HTERT RPE-1 (cell line): ENCODE results near the gene CCDC187.
"Not testable (repeated sequence)": the region's sequence is repeated elsewhere in the genome, so short reads cannot be mapped to it uniquely, and the experiment has no call there.

Experiments used
- in situ Hi-C: fragments of 300-500 bp; cut with MboI; formaldehyde crosslinking; loops from 4 replicates; pipeline ENCODE4 v1.14.3; 2020; ENCODE audit warnings: low sequenced_read_pairs

The CCDC187 gene

GRCh38 chr9:136303825-136304416 is at the start of gene CCDC187:
CCDC187 (minus strand) TSS chr9:136304094; CDS start chr9:136303830, 264 bp downstream.
- in situ Hi-C loops = no loop called here

GRCh38 chr9:136353088-136353487 is 49.2 kb upstream of the CCDC187 start:
- in situ Hi-C loops = no loop called here

DNA sequence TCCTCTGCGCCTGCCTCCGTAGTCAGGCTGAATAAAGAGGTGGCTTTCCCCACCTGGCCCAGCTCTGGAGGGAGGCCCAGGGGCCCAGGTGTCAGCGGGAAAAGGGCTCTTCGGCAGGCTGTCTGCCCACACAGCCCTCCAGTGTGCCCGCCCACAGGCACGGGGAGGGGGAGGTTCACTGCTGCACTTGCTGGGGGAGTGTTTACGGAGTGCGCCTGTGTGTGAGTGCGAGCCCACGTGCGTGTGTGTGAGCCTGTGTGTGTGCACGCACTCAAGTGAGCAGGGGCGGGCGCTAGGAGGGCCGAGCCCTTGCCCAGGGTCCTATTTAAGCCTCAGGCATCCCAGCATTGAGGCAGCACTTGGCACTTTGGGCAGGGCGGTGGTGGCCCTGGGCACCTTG is 48.8 kb upstream of the CCDC187 start:
- in situ Hi-C loops = no loop called here

GRCh38 chr9:136351868-136352267 is 48.0 kb upstream of the CCDC187 start:
- in situ Hi-C loops = not testable (repeated sequence)

DNA sequence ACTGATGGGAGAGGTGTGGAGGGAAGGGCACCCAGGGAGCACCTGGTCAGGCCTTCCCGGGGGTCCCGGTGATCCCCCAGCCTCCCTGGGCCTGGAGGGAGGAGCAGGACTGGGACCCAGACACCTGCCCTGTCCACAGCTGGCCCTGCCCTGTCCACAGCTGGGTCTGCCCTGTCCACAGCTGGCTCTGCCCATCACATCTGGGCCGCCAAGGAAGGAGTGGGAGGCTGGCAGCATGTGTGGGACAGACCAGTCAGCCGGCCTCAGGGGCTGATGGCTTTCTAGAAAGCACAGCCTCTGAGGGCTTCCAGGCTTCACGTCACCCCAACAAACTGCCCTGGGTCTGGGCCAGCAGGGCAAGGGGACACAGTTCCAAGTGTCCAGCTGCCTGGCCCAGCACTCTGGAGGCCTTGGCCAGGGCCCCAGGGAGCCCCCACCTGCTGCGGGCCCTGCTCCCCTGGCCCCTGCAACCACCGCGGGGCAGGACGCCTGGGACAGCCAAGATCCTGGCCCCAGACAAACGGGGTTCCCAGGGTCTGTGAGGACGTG is 47.4 kb upstream of the CCDC187 start:
- in situ Hi-C loops = no loop called here

DNA sequence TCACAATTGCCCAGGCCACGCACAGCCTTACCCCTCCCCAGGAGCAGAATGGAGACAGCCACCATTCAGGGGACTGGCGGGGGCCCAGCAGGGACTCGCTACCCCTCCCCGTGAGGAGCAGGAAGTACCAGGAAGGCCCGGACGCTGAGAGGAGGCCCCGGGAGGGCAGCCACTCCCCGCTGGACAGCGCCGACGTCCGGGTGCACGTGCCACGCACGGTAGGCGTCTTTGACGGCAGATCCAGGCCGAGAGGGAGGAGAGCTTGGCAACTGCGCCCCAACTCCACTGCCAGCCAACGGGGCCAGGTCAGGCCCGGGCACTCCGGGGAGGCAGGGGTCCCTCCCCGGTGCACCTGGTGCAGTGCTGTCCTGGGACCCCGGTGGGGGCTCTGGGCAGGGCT is 45.7 kb upstream of the CCDC187 start:
- in situ Hi-C loops = no loop called here

DNA sequence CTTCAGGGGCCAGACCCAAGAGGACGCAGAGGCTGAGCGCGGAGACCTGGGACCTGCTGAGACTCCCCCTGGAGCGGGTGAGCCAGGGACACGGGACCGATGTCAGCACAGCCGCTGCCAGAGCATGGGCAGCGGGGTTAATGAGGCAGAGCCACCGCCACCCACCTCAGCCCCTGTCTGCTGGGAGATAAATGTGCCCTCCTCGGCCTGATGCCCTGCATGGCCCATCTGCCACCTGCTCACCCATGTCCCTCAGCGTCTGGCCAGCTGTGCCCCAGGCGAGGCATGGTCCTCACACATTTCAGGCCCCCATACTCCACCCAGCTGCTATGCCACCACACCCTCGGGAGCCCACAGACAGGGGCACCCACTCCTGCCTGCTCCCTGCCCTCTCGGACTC is 44.8 kb upstream of the CCDC187 start:
- in situ Hi-C loops = no loop called here

DNA sequence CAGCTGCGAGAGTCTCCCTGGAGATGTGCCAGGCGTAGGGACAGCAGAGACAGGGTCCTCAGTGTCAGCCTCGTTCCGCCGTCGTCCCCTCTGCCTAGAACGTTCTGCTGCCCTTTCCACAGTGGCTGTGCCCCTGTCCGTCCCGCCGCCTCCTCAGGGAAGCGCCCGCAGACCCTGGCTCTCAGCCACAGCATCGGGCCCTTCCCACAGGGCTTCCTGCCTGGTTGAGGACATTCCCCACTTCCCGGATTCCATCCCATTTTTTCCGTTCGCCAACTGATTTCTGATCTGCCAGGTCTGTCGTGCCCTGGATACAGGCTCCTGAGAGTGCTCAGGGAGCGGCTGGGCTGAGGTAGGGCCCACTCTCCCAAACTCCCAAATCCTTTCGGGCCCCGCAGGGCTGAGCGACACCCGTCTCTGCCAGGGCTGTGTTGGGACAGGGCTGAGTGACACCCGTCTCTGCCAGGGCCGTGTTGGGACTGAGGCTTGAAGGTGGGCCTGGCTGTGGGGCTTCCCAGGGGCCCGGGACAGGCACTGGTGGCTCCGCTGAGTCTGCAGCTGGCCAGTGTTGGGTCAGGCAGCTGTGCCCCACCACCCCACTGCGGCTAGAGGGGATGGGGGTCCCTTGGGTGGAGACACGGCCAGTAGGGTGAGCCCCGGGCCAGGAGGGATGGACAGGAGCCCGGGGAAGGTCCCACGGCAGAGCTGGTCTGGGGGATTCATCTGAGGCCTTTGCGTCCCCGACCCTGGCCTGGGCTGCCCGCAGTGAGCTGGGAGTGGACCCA is 43.8 kb upstream of the CCDC187 start:
- in situ Hi-C loops = no loop called here

- in situ Hi-C loops = no loop called here
These were observed 43.1 kb upstream of the CCDC187 start for GRCh38 chr9:136346927-136347465.

DNA sequence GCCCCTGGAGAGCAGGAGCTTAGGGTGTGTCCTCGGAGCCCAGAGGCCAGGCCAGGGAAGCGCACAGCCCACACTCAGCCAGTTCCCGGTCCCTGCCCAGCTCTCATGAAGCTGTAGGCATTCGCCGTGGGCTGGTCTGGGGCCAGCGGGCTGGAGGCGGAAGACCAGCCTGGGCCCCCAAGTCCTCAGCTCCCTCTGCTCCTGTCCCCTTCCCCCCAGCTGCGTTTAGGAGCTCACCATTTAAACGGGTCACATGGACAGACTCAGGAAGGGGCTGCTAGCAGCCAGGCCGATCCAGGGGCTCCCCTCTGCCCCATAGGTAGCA is 42.2 kb upstream of the CCDC187 start:
- in situ Hi-C loops = no loop called here

GRCh38 chr9:136345281-136346156 is 41.6 kb upstream of the CCDC187 start:
- in situ Hi-C loops = no loop called here

DNA sequence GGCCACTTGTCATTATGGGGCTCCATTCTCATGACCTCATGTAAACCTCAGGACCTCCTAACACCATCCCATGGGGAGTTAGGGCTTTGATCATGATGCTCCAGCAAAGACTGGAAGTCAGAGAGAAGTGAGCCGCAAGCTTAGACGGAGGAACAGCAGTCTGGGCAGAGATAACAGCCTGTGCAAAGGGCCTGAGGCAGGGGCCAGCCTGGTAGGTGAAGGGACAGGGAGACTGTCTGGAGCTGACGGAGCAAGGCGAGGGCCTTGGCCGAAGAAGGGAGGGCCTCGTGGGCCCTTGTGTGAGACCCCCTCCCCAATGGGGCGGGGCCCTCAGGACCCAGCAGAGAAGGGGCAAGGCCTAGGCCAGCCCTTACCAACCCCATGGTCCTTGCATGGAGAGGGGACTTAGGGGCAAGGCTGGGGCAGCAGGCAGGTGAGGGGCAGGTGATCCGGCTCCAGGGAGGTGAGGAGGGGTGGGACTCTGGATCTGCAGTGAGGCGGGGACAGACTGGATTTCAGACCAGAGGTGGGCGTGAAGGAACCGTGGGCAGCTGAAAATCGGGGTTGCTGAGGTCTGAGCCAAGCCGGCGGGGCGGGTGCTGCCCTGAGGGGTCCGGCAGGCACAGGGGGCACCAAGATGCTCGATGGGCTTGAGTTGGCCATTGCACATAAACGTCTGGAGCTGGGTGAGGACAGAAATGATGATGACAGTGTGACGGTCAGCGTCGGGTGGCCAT is 40.8 kb upstream of the CCDC187 start:
- in situ Hi-C loops = no loop called here

DNA sequence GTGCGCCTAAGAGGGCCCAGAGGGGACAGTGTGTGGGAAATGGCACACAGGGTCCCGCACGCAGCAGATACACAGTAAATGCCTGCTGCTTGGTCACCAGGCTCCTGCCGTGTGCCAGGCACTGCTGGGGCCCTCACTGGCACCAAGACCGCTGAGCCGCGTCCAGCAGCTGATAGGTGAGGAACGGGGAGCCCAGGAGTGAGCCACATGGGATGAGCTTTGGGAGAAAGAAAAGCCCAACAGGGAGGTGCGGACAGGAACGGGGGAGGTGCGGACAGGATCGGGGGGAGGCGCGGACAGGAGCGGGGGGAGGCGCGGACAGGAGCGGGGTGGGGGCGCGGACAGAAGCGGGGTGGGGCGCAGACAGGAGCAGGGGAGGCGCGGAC is 40.0 kb upstream of the CCDC187 start:
- in situ Hi-C loops = no loop called here

GRCh38 chr9:136343121-136343883 is 39.4 kb upstream of the CCDC187 start:
- in situ Hi-C loops = no loop called here

GRCh38 chr9:136342181-136343120 is 38.6 kb upstream of the CCDC187 start:
- in situ Hi-C loops = no loop called here

GRCh38 chr9:136341769-136342168 is 37.9 kb upstream of the CCDC187 start:
- in situ Hi-C loops = no loop called here

DNA sequence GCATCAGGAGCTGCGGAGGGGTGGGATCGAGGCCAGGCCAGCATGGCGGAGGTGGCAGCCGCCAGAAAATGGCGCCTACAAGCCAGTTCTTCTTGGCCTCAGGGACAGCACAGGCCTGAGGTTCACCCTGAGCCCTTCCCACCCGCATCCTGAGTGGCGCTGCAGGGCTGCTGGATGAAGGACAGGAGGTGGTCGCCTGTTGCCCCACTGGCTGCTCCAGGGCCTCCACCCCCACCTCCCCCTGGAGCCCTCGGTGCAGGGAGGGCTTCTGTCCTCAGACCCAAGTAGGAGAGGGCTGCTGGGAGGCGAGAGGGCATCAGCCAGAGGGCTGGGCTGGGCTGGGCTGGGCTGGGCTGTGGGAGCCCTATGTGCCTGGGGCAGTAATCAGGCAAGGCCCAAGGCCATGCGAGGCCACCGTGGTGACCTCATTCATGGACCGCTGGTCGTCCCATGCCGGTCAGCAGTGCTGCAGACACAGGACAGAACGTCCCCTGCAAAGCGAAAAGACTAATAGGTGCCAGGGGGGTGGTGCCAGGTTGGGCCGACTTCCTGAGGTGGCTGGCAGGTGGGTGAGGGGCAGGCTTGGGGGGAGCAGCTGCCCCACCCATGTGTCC is 37.3 kb upstream of the CCDC187 start:
- in situ Hi-C loops = no loop called here

GRCh38 chr9:136340356-136341041 is 36.6 kb upstream of the CCDC187 start:
- in situ Hi-C loops = no loop called here
